Measurements from ENCODE around the gene SELENOO.

The SELENOO gene

GRCh38 chr22:50243685-50244419, 43.0 kb downstream of the SELENOO start:
- DNase-seq: peak in 1 of 3 experiments; percentile 5

GRCh38 chr22:50244420-50245213, 43.8 kb downstream of the SELENOO start, which contains the start of gene TUBGCP6:
Gene TUBGCP6 (minus strand): TSS chr22:50245023. CDS start chr22:50244459, 564 bp downstream.
- peak; percentile 53 to 90 (median 83) for DNase-seq

GRCh38 chr22:50245214-50246072, 44.6 kb downstream of the SELENOO start:
- no peak for DNase-seq

- no peak for DNase-seq
Measured at GRCh38 chr22:50246242-50247175, 45.7 kb downstream of the SELENOO start.

GRCh38 chr22:50247748-50248147, 46.9 kb downstream of the SELENOO start:
- DNase-seq: peak in 2 of 3 experiments; percentile 66 to 88

- no peak for DNase-seq
Measured at GRCh38 chr22:50248196-50249081, 47.6 kb downstream of the SELENOO start.

GRCh38 chr22:50249341-50250248, 48.8 kb downstream of the SELENOO start:
- DNase-seq: no peak

- no peak for DNase-seq
Measured at GRCh38 chr22:50250249-50250554, 49.4 kb downstream of the SELENOO start.

- DNase-seq: peak; percentile 2 to 69 (median 68)
Measured at GRCh38 chr22:50250555-50251476, 50.0 kb downstream of the SELENOO start, which contains the start of gene HDAC10. Gene HDAC10 (minus strand): TSS chr22:50251265. CDS start chr22:50251032, 233 bp downstream.

- no peak for DNase-seq
Measured at GRCh38 chr22:50251477-50252081, 50.8 kb downstream of the SELENOO start.

- DNase-seq: peak in 2 of 3 experiments; percentile 12 to 28
Measured at GRCh38 chr22:50252082-50253045, 51.6 kb downstream of the SELENOO start.

- no peak for DNase-seq
Measured at GRCh38 chr22:50253046-50253915, 52.5 kb downstream of the SELENOO start.

- no peak for DNase-seq
Measured at GRCh38 chr22:50253941-50254340, 53.1 kb downstream of the SELENOO start.

- no peak for DNase-seq
Measured at GRCh38 chr22:50255099-50255498, 54.3 kb downstream of the SELENOO start.

- no peak for DNase-seq
Measured at GRCh38 chr22:50255607-50256006, 54.8 kb downstream of the SELENOO start.
